Astrocyte (in vitro differentiated cells and primary cell): Measurements from ENCODE around the gene TMTC2. TPM values are rescaled to one million over a fixed set of nuclear protein-coding genes. Genes with fewer than 3 reads are reported as not detected.

Experiments used
- DNase-seq: peaks from one replicate; pipeline ENCODE4 v3.0.0-alpha.2; 2010; ENCODE audit warnings: low read depth
- FAIRE-seq: peaks from 2 replicates; lab custom pipeline; 2011; peaks lifted over from hg19 to GRCh38; lab: Jason Lieb, UNC
- H2AFZ ChIP-seq: 2 replicates; pipeline ENCODE4 v1.6.0; 2012; ENCODE audit warnings: low read depth, low read length, inconsistent platforms
- H3K27ac ChIP-seq: 2 replicates; pipeline ENCODE4 v1.5.1; 2011; ENCODE audit warnings: low read depth, low read length, inconsistent platforms
- H3K27me3 ChIP-seq: 2 replicates; pipeline ENCODE4 v1.6.0; 2011; ENCODE audit warnings: low read length, inconsistent platforms; ENCODE audit not compliant: insufficient read depth
- H3K36me3 ChIP-seq: 2 replicates; pipeline ENCODE4 v1.5.1; 2011; ENCODE audit warnings: low read length, inconsistent platforms; ENCODE audit not compliant: insufficient read depth
- H3K4me1 ChIP-seq: 2 replicates; pipeline ENCODE4 v1.5.1; 2011; ENCODE audit warnings: low read length, inconsistent platforms; ENCODE audit not compliant: insufficient read depth
- H3K4me2 ChIP-seq: 2 replicates; pipeline ENCODE4 v1.6.0; 2012; ENCODE audit warnings: low read length, inconsistent platforms
- H3K4me3 ChIP-seq: 2 replicates; pipeline ENCODE4 v1.5.1; 2011; ENCODE audit warnings: low read depth, mild to moderate bottlenecking, low read length, inconsistent platforms; ENCODE audit not compliant: insufficient read depth
- H3K79me2 ChIP-seq: 2 replicates; pipeline ENCODE4 v1.6.0; 2012; ENCODE audit warnings: mild to moderate bottlenecking, low read length, inconsistent platforms; ENCODE audit not compliant: insufficient read depth
- H3K9ac ChIP-seq: 2 replicates; pipeline ENCODE4 v1.6.0; 2012; ENCODE audit warnings: mild to moderate bottlenecking, low read length, inconsistent platforms
- H3K9me3 ChIP-seq: 2 replicates; pipeline ENCODE4 v1.5.1; 2012; ENCODE audit warnings: low read depth, mild to moderate bottlenecking, low read length, inconsistent platforms; ENCODE audit not compliant: insufficient read depth
- H4K20me1 ChIP-seq: 2 replicates; pipeline ENCODE4 v1.6.0; 2012; ENCODE audit warnings: low read length, inconsistent platforms; ENCODE audit not compliant: insufficient read depth
- H3K27ac Mint-ChIP-seq: one replicate; pipeline ENCODE4 v1.8.0; 2021; ENCODE audit warnings: mild to moderate bottlenecking, mixed read lengths; ENCODE audit not compliant: unreplicated experiment
- H3K27me3 Mint-ChIP-seq: one replicate; pipeline ENCODE4 v1.8.0; 2021; ENCODE audit warnings: low read depth, mixed read lengths; ENCODE audit not compliant: unreplicated experiment
- H3K36me3 Mint-ChIP-seq: one replicate; pipeline ENCODE4 v1.8.0; 2021; ENCODE audit warnings: low read depth, mixed read lengths; ENCODE audit not compliant: unreplicated experiment
- H3K4me1 Mint-ChIP-seq: one replicate; pipeline ENCODE4 v1.8.0; 2021; ENCODE audit warnings: low read depth, mixed read lengths; ENCODE audit not compliant: unreplicated experiment
- H3K4me3 Mint-ChIP-seq: one replicate; pipeline ENCODE4 v1.8.0; 2021; ENCODE audit warnings: mild to moderate bottlenecking, moderate library complexity, mixed read lengths; ENCODE audit not compliant: unreplicated experiment
- H3K9me3 Mint-ChIP-seq: one replicate; pipeline ENCODE4 v1.8.0; 2021; ENCODE audit warnings: mild to moderate bottlenecking, mixed read lengths; ENCODE audit not compliant: unreplicated experiment
- CTCF ChIP-seq: IDR thresholded peaks from 2 replicates; pipeline ENCODE4 v1.5.1; 2011; ENCODE audit warnings: low read depth, mild to moderate bottlenecking, inconsistent platforms, low read length, moderate library complexity; ENCODE audit not compliant: insufficient read depth
- EZH2 ChIP-seq: IDR thresholded peaks from 2 replicates; pipeline ENCODE4 v1.6.1; 2012; ENCODE audit warnings: mild to moderate bottlenecking, low read length, inconsistent platforms; ENCODE audit not compliant: insufficient read depth
- total RNA-seq: library from RNA; stranded (reverse); gene quantifications from 2 replicates; pipeline ENCODE4 v1.2.1, GENCODE V29; 2021

TMTC2 gene
- total RNA-seq, 1 donor from 2014 or later = 2.2 TPM

DNA sequence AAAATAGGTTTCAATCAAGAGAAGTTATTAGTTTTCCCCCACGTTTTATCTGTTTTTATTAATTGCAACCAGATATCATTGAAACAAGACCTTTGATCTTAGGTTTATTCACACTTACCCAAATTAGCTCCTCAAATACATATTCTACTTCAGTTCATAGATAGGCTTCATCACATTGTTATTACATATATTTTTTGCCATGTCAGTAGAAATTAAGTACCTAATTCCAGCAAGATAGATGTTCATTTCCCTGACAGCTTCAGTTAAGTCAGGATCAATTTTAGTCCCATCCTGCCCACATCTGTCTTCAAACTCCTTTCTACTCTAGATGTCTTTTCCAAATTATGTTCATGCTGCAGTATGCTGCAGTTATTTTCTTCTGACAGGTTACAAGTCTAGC lies 388.8 kb downstream of the TMTC2 start:
- no peaks in the 10 kb centered on the region for H3K27me3 ChIP-seq
- H3K4me1 Mint-ChIP-seq = peaks cover 10% of the 10 kb centered on the region
- H3K9me3 Mint-ChIP-seq = peaks cover 9% of the 10 kb centered on the region
- TF ChIP-seq CTCF (no peak), EZH2 (no peak)
- H3K4me3 Mint-ChIP-seq = no peak overlapping the region
- H3K4me2 ChIP-seq = no peak overlapping the region
- no peaks in the 10 kb centered on the region for H3K36me3 ChIP-seq
- no peak for FAIRE-seq
- H3K79me2 ChIP-seq = no peaks in the 10 kb centered on the region
- no peak overlapping the region for H2AFZ ChIP-seq
- H3K27me3 Mint-ChIP-seq = no peaks in the 10 kb centered on the region
- H3K4me1 ChIP-seq = no peaks in the 10 kb centered on the region
- H3K27ac ChIP-seq = no peak overlapping the region
- no peak for DNase-seq
- no peak overlapping the region for H3K9ac ChIP-seq
- H3K4me3 ChIP-seq = no peak overlapping the region
- H3K36me3 Mint-ChIP-seq = no peaks in the 10 kb centered on the region
- H3K27ac Mint-ChIP-seq = no peak overlapping the region
- H4K20me1 ChIP-seq = no peaks in the 10 kb centered on the region
- no peaks in the 10 kb centered on the region for H3K9me3 ChIP-seq

- no peaks in the 10 kb centered on the region for H4K20me1 ChIP-seq
- no peak for FAIRE-seq
- H3K79me2 ChIP-seq = no peaks in the 10 kb centered on the region
- H3K4me1 Mint-ChIP-seq = peaks cover 10% of the 10 kb centered on the region
- H3K4me3 ChIP-seq = no peak overlapping the region
- no peak for TF ChIP-seq EZH2
- H3K27me3 ChIP-seq = no peaks in the 10 kb centered on the region
- H3K36me3 ChIP-seq = no peaks in the 10 kb centered on the region
- no peaks in the 10 kb centered on the region for H3K27me3 Mint-ChIP-seq
- no peak overlapping the region for H3K4me2 ChIP-seq
- no peaks in the 10 kb centered on the region for H3K36me3 Mint-ChIP-seq
- H3K9ac ChIP-seq = no peak overlapping the region
- H3K4me1 ChIP-seq = no peaks in the 10 kb centered on the region
- H3K27ac ChIP-seq = no peak overlapping the region
- H2AFZ ChIP-seq = no peak overlapping the region
- peaks cover 9% of the 10 kb centered on the region for H3K9me3 Mint-ChIP-seq
- no peak overlapping the region for H3K4me3 Mint-ChIP-seq
- no peak overlapping the region for H3K27ac Mint-ChIP-seq
- H3K9me3 ChIP-seq = no peaks in the 10 kb centered on the region
- DNase-seq = no peak
These were observed 390.3 kb downstream of the TMTC2 start for GRCh38 chr12:83077041-83077440.

GRCh38 chr12:83082690-83083276 lies 396.1 kb downstream of the TMTC2 start:
- no peaks in the 10 kb centered on the region for H3K79me2 ChIP-seq
- no peaks in the 10 kb centered on the region for H3K36me3 ChIP-seq
- H3K27ac ChIP-seq = no peak overlapping the region
- no peaks in the 10 kb centered on the region for H3K4me1 ChIP-seq
- TF ChIP-seq CTCF = no peak
- Mint-ChIP-seq H3K4me1 (peaks cover 5% of the 10 kb centered on the region), H3K36me3 (no peaks in the 10 kb centered on the region), H3K4me3 (no peak overlapping the region), H3K27ac (no peak overlapping the region), H3K9me3 (no peaks in the 10 kb centered on the region), H3K27me3 (no peaks in the 10 kb centered on the region)
- no peak overlapping the region for H3K9ac ChIP-seq
- H3K9me3 ChIP-seq = no peaks in the 10 kb centered on the region
- no peak overlapping the region for H2AFZ ChIP-seq
- no peak overlapping the region for H3K4me2 ChIP-seq
- H3K27me3 ChIP-seq = no peaks in the 10 kb centered on the region
- H3K4me3 ChIP-seq = no peak overlapping the region
- H4K20me1 ChIP-seq = no peaks in the 10 kb centered on the region
- FAIRE-seq = no peak
- no peak for DNase-seq
